MM.1S (cell line): Measurements from ENCODE around the gene TTC38.

Experiments used
- EZH2 ChIP-seq: fragments of 300-600 bp; sonication (generic); optimal IDR thresholded peaks from 2 replicates; pipeline ENCODE3; 2017; ENCODE audit warnings: low read depth, mild to moderate bottlenecking, antibody characterized with exemption, low read length, mixed read lengths
- EZH2phosphoT487 ChIP-seq: fragments of 300-600 bp; sonication (generic); IDR thresholded peaks from 2 replicates; pipeline ENCODE4 v1.6.1; 2018; ENCODE audit warnings: antibody characterized with exemption, low read length
- TF ChIP-seq, protein P1 (sequence below): fragments of 300-600 bp; sonication (generic); IDR thresholded peaks from 2 replicates; pipeline ENCODE4 v1.5.1; 2016; ENCODE audit warnings: antibody characterized with exemption, low read length, mixed read lengths

DNA sequence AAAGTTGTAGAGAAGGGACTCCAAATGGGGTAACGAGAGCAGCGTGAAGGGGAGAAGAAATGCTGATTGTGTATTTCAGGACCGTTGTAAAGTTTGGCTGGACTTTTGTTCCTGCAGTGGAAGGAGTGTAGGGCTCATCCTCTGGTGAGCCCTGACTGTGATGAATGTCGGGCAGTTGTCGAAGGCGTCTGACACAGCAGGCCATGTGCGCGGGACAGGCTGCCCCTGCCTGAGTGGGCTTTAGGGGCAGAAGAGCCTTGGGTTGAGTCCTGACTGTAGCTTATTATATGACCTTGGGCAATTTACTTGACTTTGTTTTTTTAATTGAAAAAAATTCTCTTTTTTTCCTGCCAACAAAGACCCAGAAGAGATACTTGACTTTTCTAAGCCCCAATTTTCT lies 70.8 kb downstream of the TTC38 start:
- TF ChIP-seq, protein P1, sequence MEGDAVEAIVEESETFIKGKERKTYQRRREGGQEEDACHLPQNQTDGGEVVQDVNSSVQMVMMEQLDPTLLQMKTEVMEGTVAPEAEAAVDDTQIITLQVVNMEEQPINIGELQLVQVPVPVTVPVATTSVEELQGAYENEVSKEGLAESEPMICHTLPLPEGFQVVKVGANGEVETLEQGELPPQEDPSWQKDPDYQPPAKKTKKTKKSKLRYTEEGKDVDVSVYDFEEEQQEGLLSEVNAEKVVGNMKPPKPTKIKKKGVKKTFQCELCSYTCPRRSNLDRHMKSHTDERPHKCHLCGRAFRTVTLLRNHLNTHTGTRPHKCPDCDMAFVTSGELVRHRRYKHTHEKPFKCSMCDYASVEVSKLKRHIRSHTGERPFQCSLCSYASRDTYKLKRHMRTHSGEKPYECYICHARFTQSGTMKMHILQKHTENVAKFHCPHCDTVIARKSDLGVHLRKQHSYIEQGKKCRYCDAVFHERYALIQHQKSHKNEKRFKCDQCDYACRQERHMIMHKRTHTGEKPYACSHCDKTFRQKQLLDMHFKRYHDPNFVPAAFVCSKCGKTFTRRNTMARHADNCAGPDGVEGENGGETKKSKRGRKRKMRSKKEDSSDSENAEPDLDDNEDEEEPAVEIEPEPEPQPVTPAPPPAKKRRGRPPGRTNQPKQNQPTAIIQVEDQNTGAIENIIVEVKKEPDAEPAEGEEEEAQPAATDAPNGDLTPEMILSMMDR: no peak
- no peak for TF ChIP-seq EZH2
- TF ChIP-seq EZH2phosphoT487: no peak
